ENCODE measurements around the gene S100A1.

Gene S100A1

GRCh38 chr1:153610811-153611301 is 17.4 kb upstream of the S100A1 start:
- DNase-seq (ENCODE audit: low read depth in 2 of 2) = no peak

- DNase-seq (ENCODE audit: low read depth in 2 of 2) = no peak
Observed at GRCh38 chr1:153611356-153611755, 16.9 kb upstream of the S100A1 start.

- DNase-seq (ENCODE audit: low read depth in 2 of 2) = no peak
Observed at GRCh38 chr1:153612111-153612754, 16.0 kb upstream of the S100A1 start.

- no peak for DNase-seq (ENCODE audit: low read depth in 2 of 2)
Observed at GRCh38 chr1:153612755-153613331, 15.4 kb upstream of the S100A1 start, which contains the start of gene S100A16. S100A16 (minus strand) TSS chr1:153613137; CDS start chr1:153608151, 4,986 bp downstream.

GRCh38 chr1:153613406-153613805 is 14.8 kb upstream of the S100A1 start:
- DNase-seq (ENCODE audit: low read depth in 2 of 2) = no peak

- DNase-seq (ENCODE audit: low read depth in 2 of 2) = no peak
Observed at GRCh38 chr1:153614189-153614900, 13.9 kb upstream of the S100A1 start.

- DNase-seq (ENCODE audit: low read depth in 2 of 2) = no peak
Observed at GRCh38 chr1:153614906-153615305, 13.3 kb upstream of the S100A1 start.

- DNase-seq (ENCODE audit: low read depth in 2 of 2) = no peak
Observed at GRCh38 chr1:153615406-153615805, 12.8 kb upstream of the S100A1 start.

- DNase-seq (ENCODE audit: low read depth in 2 of 2) = no peak
Observed at GRCh38 chr1:153616144-153616916, 11.9 kb upstream of the S100A1 start, which contains the start of gene S100A14. S100A14 (minus strand) TSS chr1:153616325; CDS start chr1:153615858, 467 bp downstream.

GRCh38 chr1:153616917-153617311 is 11.3 kb upstream of the S100A1 start:
- DNase-seq (ENCODE audit: low read depth in 2 of 2) = no peak

- DNase-seq (ENCODE audit: low read depth in 2 of 2) = peak in 1 of 2 donors; percentile 47
Observed at GRCh38 chr1:153617663-153618062, 10.6 kb upstream of the S100A1 start.

- no peak for DNase-seq (ENCODE audit: low read depth in 2 of 2)
Observed at GRCh38 chr1:153619171-153619570, 9.1 kb upstream of the S100A1 start.

- DNase-seq (ENCODE audit: low read depth in 2 of 2) = no peak
Observed at GRCh38 chr1:153623101-153623500, 5.1 kb upstream of the S100A1 start.

- DNase-seq (ENCODE audit: low read depth in 2 of 2) = no peak
Observed at GRCh38 chr1:153624965-153625611, 3.1 kb upstream of the S100A1 start.

- DNase-seq (ENCODE audit: low read depth in 2 of 2) = no peak
Observed at GRCh38 chr1:153626477-153626903, 1.7 kb upstream of the S100A1 start.

GRCh38 chr1:153626904-153627714 is 1.1 kb upstream of the S100A1 start, which contains the start of gene S100A13:
S100A13 (minus strand) TSS chr1:153627505; CDS start chr1:153626472, 1,033 bp downstream.
- no peak for DNase-seq (ENCODE audit: low read depth in 2 of 2)

- no peak for DNase-seq (ENCODE audit: low read depth in 2 of 2)
Observed at GRCh38 chr1:153628638-153629342, 556 bp downstream of the S100A1 start.

- DNase-seq (ENCODE audit: low read depth in 2 of 2) = no peak
Observed at GRCh38 chr1:153629343-153629665, 1.1 kb downstream of the S100A1 start.

- no peak for DNase-seq (ENCODE audit: low read depth in 2 of 2)
Observed at GRCh38 chr1:153629971-153630370, 1.7 kb downstream of the S100A1 start.

GRCh38 chr1:153630384-153630783 is 2.1 kb downstream of the S100A1 start:
- DNase-seq (ENCODE audit: low read depth in 2 of 2) = no peak
